Pulmonary artery endothelial cell (primary cell): Measurements from ENCODE around the gene RCL1. TPM values are rescaled to one million over a fixed set of nuclear protein-coding genes. Genes with fewer than 3 reads are reported as not detected.

ENCODE experiments used
- DNase-seq: peaks from one replicate; pipeline ENCODE4 v3.0.0-alpha.2; 2011; ENCODE audit warnings: low read depth, low spot score
- total RNA-seq: library from RNA; depleted of rRNA; stranded (reverse); fragments of >200 nt; gene quantifications from 2 replicates; pipeline ENCODE4 v1.2.3, GENCODE V29; 2014

The RCL1 gene
- total RNA-seq, 1 donor from 2014 or later: 20.8 TPM

GRCh38 chr9:4840018-4840417 lies 47.3 kb downstream of the RCL1 start:
- DNase-seq: no peak

- no peak for DNase-seq
Observed at GRCh38 chr9:4842213-4842612, 49.5 kb downstream of the RCL1 start.

- no peak for DNase-seq
Observed at GRCh38 chr9:4842734-4843133, 50.0 kb downstream of the RCL1 start.

- DNase-seq: no peak
Observed at GRCh38 chr9:4844056-4844838, 51.5 kb downstream of the RCL1 start.

- no peak for DNase-seq
Observed at GRCh38 chr9:4849369-4849768, 56.6 kb downstream of the RCL1 start.

- DNase-seq: no peak
Observed at GRCh38 chr9:4850603-4851310, 58.0 kb downstream of the RCL1 start.

GRCh38 chr9:4852419-4852818 lies 59.7 kb downstream of the RCL1 start:
- DNase-seq: no peak

- no peak for DNase-seq
Observed at GRCh38 chr9:4854265-4854590, 61.5 kb downstream of the RCL1 start.

- no peak for DNase-seq
Observed at GRCh38 chr9:4855841-4856240, 63.1 kb downstream of the RCL1 start.

GRCh38 chr9:4857163-4857810 lies 64.5 kb downstream of the RCL1 start:
- no peak for DNase-seq

- no peak for DNase-seq
Observed at GRCh38 chr9:4859035-4859434, 66.3 kb downstream of the RCL1 start.

GRCh38 chr9:4860383-4860782 lies 67.6 kb downstream of the RCL1 start:
- DNase-seq: no peak

- no peak for DNase-seq
Observed at GRCh38 chr9:4861145-4861544, 68.4 kb downstream of the RCL1 start.

GRCh38 chr9:4861736-4862451 lies 69.2 kb downstream of the RCL1 start:
- no peak for DNase-seq

GRCh38 chr9:4862506-4863250 lies 69.9 kb downstream of the RCL1 start:
- no peak for DNase-seq

GRCh38 chr9:4864234-4864661 lies 71.5 kb downstream of the RCL1 start:
- DNase-seq: no peak

GRCh38 chr9:4864698-4865097 lies 72.0 kb downstream of the RCL1 start:
- DNase-seq: no peak

- no peak for DNase-seq
Observed at GRCh38 chr9:4865681-4866080, 72.9 kb downstream of the RCL1 start.

- no peak for DNase-seq
Observed at GRCh38 chr9:4866239-4866969, 73.7 kb downstream of the RCL1 start.

- DNase-seq: no peak
Observed at GRCh38 chr9:4873066-4873465, 80.3 kb downstream of the RCL1 start.

GRCh38 chr9:4875559-4875958 lies 82.8 kb downstream of the RCL1 start:
- DNase-seq: no peak
